ENCODE results near the gene AIFM1.

- TF ChIP-seq REST (IDR thresholded peaks at IDR 0.05; ENCODE audit: insufficient read depth in 1 of 2, low read depth in 2 of 2, low read length in 2 of 2): no peak
- TF ChIP-seq POLR2AphosphoS5 (IDR thresholded peaks at IDR 0.05; ENCODE audit: low read depth, low read length): no peak
- no peak for TF ChIP-seq SIN3A (IDR thresholded peaks at IDR 0.05; ENCODE audit: borderline replicate concordance, insufficient read depth, low read length)
- no peak for TF ChIP-seq FOXP2 (optimal IDR thresholded peaks at IDR 0.05; ENCODE audit: borderline replicate concordance, extremely low read depth, extremely low read length, insufficient read depth)
- no peak for TF ChIP-seq TAF1 (IDR thresholded peaks at IDR 0.05; ENCODE audit: borderline replicate concordance, insufficient read depth, low read length)
Observed at GRCh38 chrX:130093271-130093670, 72.4 kb downstream of the AIFM1 start.

Measured in PFSK-1 (cell line).